ENCODE data around the gene FEM1B.

DNA sequence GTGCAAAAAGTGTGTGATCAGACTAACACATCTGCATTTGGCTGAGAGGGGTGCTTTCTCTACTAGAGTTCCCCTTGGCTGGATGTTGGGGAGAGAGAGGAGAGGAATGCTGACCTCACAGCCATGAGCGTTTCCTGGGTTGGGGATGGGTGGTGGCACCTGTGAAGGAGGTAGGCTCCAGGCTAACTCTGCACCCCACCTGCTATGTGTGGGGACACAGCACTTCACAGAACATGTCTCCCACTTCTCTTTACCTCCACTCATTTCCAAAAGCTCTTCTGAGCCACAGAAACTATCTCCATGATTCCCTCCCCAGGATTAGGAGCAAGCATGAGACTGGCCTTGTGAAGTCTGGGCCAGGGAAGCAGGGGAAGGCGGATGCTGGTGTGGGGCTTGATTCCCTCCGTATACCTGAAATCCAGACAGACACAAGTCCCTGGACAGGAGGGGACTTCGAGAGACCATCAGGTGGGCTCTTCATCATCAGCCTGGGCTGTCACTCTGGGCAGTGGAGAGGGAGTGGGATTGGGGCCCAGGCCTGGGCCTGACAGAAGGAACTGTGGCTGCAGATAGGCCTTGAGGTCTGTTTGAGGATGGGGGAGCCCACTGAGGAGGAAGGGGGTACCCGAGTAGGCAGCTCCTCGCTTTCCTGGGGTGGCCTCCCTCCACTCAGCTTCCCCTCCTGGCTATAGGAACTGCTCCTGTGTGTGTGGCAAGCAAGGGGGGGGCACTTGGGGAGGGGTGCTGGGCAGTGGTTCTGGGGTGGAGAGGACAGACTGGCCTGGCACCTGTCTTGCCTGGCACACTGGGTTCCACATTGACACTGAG, 40.7 kb downstream of the FEM1B start:
- TF ChIP-seq POLR2A (IDR thresholded peaks at IDR 0.05): no peak
- TF ChIP-seq, protein P1, sequence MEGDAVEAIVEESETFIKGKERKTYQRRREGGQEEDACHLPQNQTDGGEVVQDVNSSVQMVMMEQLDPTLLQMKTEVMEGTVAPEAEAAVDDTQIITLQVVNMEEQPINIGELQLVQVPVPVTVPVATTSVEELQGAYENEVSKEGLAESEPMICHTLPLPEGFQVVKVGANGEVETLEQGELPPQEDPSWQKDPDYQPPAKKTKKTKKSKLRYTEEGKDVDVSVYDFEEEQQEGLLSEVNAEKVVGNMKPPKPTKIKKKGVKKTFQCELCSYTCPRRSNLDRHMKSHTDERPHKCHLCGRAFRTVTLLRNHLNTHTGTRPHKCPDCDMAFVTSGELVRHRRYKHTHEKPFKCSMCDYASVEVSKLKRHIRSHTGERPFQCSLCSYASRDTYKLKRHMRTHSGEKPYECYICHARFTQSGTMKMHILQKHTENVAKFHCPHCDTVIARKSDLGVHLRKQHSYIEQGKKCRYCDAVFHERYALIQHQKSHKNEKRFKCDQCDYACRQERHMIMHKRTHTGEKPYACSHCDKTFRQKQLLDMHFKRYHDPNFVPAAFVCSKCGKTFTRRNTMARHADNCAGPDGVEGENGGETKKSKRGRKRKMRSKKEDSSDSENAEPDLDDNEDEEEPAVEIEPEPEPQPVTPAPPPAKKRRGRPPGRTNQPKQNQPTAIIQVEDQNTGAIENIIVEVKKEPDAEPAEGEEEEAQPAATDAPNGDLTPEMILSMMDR (IDR thresholded peaks at IDR 0.05): no peak
